ENCODE results near the gene MDP1. TPM values are rescaled to one million over a fixed set of nuclear protein-coding genes. Genes with fewer than 3 reads are reported as not detected.
"Not testable (repeated sequence)": the region's sequence is repeated elsewhere in the genome, so short reads cannot be mapped to it uniquely, and the experiment has no call there.

Gene MDP1
- total RNA-seq, 2 experiments from 2014 or later = 14.2 to 15.8 TPM

DNA sequence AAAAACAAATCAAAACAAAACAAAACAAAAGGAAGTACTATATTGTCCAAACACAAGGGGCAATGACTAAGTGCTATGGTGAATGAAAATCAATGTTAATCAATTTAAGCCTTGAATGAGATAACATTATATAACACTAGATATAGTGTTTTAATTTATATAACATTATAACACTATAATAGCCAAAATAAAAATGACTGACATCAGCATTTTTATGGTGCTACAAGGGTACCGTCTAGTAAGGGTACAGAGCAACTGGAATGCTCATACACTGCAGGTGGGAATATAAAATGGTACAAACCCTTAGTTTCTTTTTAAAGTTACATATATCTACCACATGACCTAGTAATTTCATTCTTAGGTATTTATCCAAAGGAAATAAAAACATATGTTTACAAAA lies 10.6 kb upstream of the MDP1 start:
- H3K27me3 Mint-ChIP-seq = no peaks in the 10 kb centered on the region
- no peak for DNase-seq
- peaks cover 37% of the 10 kb centered on the region for H3K4me1 Mint-ChIP-seq (ENCODE audit: low read depth)
- intact Hi-C loops (cut with micrococcal nuclease) = no loop called here
- CTCF ChIA-PET = no interaction called here
- POLR2A ChIA-PET = no interaction called here
- no peak overlapping the region for H3K27ac Mint-ChIP-seq
- H3K36me3 Mint-ChIP-seq = peaks cover 14% of the 10 kb centered on the region
- no peaks in the 10 kb centered on the region for H3K9me3 Mint-ChIP-seq
- H3K4me3 Mint-ChIP-seq = no peak overlapping the region

DNA sequence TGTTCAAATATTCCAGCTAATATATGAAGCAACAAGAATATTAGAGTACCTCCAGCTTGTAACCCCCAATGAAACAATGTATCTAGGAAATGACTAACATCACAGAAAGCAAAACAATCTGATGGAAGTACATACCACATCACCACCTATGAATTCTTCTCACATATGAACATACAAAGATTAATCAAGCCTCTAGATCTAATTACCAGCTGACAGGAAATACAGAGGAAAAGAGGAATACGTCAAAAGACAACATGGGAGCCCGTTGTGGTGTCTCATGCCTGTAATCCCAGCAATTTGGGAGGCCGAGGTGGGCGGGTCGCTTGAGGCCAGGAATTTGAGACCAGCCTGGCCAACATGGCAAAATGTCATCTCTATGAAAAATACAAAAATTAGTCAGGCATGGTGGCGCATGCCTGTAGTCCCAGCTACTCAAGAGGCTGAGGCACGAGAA lies 8.8 kb upstream of the MDP1 start:
- CTCF ChIA-PET = interaction anchor here (1.4 to 1.6 kb wide), 2 partner anchors 9 to 84 kb away, joined by 3 to 8 read pairs; partner anchors contain the start of genes CIDEB and MDP1
- H3K9me3 Mint-ChIP-seq = no peaks in the 10 kb centered on the region
- no peak overlapping the region for H3K4me3 Mint-ChIP-seq
- peaks cover 13% of the 10 kb centered on the region for H3K36me3 Mint-ChIP-seq
- POLR2A ChIA-PET = interaction anchor here (1.1 to 1.3 kb wide), 2 partner anchors 9 to 11 kb away, joined by 3 read pairs; partner anchors contain the start of genes CHMP4A and MDP1
- H3K27me3 Mint-ChIP-seq = no peaks in the 10 kb centered on the region
- H3K27ac Mint-ChIP-seq = peak overlapping the region; percentile 35
- no peak for DNase-seq
- intact Hi-C loops (cut with micrococcal nuclease) = no loop called here
- peaks cover 25% of the 10 kb centered on the region for H3K4me1 Mint-ChIP-seq (ENCODE audit: low read depth)

DNA sequence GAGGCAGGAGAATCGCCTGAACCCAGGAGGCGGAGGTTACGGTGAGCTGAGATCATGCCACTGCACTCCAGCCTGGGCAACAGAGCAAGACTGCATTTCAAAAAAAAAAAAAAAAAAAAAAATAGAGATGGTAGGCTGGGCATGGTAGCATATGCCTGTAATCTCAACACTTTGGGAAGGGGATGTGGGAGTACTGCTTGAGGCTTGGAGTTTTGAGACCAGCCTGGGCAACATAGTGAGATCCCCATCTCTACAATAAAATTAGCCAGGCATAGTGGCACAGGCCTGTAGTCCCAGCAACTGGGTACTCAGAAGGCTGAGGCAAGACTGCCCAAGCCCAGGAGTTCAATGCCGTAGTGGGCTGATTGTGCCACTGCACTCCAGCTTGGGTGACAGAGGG lies 7.1 kb upstream of the MDP1 start:
- H3K4me3 Mint-ChIP-seq; intact Hi-C loops (cut with micrococcal nuclease); H3K27ac Mint-ChIP-seq; H3K36me3 Mint-ChIP-seq; CTCF ChIA-PET; DNase-seq; H3K27me3 Mint-ChIP-seq; H3K9me3 Mint-ChIP-seq: not testable (repeated sequence)
- H3K4me1 Mint-ChIP-seq (ENCODE audit: low read depth) = peaks cover 18% of the 10 kb centered on the region
- POLR2A ChIA-PET = interaction anchor here (0.6 kb wide), 1 partner anchor 62 kb away, joined by 4 read pairs; the partner anchor contains the start of gene IRF9

DNA sequence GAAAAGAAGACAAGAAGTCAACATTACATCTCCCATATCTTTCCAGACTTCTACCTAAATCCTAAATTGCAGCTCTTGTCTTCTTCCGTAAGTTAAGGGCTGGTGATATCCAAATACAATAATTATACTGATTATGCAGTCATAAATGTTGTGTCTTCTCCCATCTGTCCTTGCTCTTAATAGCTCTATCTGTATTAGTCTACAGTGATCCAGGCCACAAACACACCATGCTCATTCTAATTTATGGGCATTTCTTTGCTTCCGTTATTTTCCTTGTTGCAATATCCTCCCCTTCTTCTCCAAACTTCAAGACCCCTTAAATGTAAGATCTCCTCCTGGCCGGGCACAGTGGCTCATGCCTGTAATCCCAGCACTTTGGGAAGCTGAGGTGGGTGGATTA lies 3.7 kb upstream of the MDP1 start:
- POLR2A ChIA-PET = interaction anchor here (1.7 kb wide), 1 partner anchor 24 kb away, joined by 7 read pairs; the partner anchor contains the start of gene TM9SF1
- intact Hi-C loops (cut with micrococcal nuclease) = no loop called here
- H3K27me3 Mint-ChIP-seq = no peaks in the 10 kb centered on the region
- H3K9me3 Mint-ChIP-seq = no peaks in the 10 kb centered on the region
- DNase-seq = no peak
- H3K27ac Mint-ChIP-seq = no peak overlapping the region
- H3K4me3 Mint-ChIP-seq = no peak overlapping the region
- peaks cover 17% of the 10 kb centered on the region for H3K4me1 Mint-ChIP-seq (ENCODE audit: low read depth)
- CTCF ChIA-PET = interaction anchor here (0.5 to 1.9 kb wide), 9 partner anchors 9 to 218 kb away, joined by 3 to 9 read pairs (median 4); partner anchors contain the start of genes CIDEB, RABGGTA and TINF2
- peaks cover 7% of the 10 kb centered on the region for H3K36me3 Mint-ChIP-seq

DNA sequence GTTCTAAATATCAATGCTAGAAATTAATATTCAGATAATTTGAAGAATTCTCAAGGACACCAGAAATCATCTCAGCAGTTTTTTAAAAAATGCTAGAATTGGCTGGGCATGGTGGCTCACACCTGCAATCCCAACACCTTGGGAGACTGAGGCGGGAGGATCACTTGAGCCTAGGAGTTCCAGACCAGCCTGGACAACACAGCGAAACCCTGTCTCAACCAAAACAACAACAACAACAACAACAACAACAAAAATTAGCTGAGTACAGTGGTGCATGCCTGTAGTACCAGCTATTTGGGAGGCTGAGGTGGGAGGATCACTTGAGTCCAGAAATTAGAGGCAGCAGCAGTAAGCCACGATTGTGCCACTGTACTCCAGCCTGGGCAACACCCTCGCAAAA lies 3.2 kb upstream of the MDP1 start:
- Mint-ChIP-seq H3K36me3 (peaks cover 5% of the 10 kb centered on the region), H3K4me1 (ENCODE audit: low read depth) (peaks cover 20% of the 10 kb centered on the region), H3K4me3 (no peak overlapping the region), H3K27me3 (no peaks in the 10 kb centered on the region), H3K9me3 (no peaks in the 10 kb centered on the region), H3K27ac (no peak overlapping the region)
- intact Hi-C loops (cut with micrococcal nuclease) = no loop called here
- DNase-seq = no peak
- ChIA-PET CTCF (interaction anchor here (1.1 to 1.9 kb wide), 6 partner anchors 9 to 89 kb away, joined by 3 to 9 read pairs (median 6); partner anchors contain the start of genes CIDEB, RABGGTA and TINF2), POLR2A (interaction anchor here (1.7 kb wide), 1 partner anchor 24 kb away, joined by 7 read pairs; the partner anchor contains the start of gene TM9SF1)

DNA sequence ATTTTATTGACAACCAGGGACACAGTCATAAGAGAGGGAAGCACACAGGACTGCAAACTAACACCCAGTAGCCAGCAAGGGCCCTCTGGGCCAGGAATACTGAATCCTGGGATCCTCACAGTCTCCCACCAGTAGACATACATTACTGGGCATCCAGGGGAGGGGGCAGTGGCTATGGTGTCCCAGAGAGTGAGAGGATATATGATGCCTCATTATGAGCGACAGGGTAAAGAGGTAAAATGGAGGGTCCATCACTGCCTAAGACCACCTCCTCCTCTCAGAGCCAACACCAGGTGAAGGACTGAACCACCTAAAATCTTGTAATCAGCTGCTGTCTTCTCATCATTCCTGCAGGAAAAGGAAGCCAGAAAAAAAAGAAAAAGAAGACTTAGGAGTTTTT lies 1.0 kb upstream of the MDP1 start:
- H3K9me3 Mint-ChIP-seq, DNase-seq, H3K27ac Mint-ChIP-seq, H3K4me3 Mint-ChIP-seq, H3K27me3 Mint-ChIP-seq: not testable (repeated sequence)
- Mint-ChIP-seq H3K4me1 (ENCODE audit: low read depth) (peaks cover 35% of the 10 kb centered on the region), H3K36me3 (peaks cover 13% of the 10 kb centered on the region)
- ChIA-PET CTCF (interaction anchor here (0.9 to 4.6 kb wide), 5 partner anchors 8 to 91 kb away, joined by 3 to 39 read pairs (median 21); partner anchors contain the start of genes CIDEB, DHRS1, NOP9 and TINF2), POLR2A (interaction anchor here (1.6 to 2.6 kb wide), 2 partner anchors 21 to 56 kb away, joined by 4 to 20 read pairs; partner anchors contain the start of genes IRF9 and TM9SF1)
- intact Hi-C loops (cut with micrococcal nuclease) = loop anchor here (1.0 kb wide), 1 partner anchor 80 kb away; no protein-coding TSS in a partner anchor

DNA sequence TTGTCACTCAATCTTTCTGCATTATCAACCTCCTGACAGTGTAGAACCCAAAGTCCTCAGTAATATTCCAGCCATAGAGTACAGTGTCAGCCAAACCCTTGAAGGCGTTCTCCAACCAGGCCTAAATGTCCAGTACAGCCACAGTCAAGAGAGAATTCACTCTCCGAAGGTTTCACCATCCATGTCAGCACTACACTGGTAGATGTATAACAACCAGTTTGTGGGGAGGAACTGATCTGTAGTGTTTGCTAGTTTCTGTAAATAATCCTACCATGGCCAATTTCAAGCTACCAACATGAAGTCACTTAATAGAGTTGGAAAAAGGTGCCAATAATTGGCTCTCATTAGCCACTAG lies 456 bp upstream of the MDP1 start:
- ChIA-PET CTCF (interaction anchor here (0.9 to 4.6 kb wide), 18 partner anchors 8 to 220 kb away, joined by 3 to 39 read pairs (median 6); partner anchors contain the start of genes CIDEB, DHRS1, IRF9 and LTB4R), POLR2A (interaction anchor here (0.6 to 2.6 kb wide), 12 partner anchors 8 to 94 kb away, joined by 3 to 20 read pairs (median 4); partner anchors contain the start of genes DHRS1, GMPR2, IRF9 and LTB4R2)
- Mint-ChIP-seq H3K9me3 (no peaks in the 10 kb centered on the region), H3K27ac (peak overlapping the region; percentile 94), H3K36me3 (peaks cover 18% of the 10 kb centered on the region), H3K27me3 (no peaks in the 10 kb centered on the region), H3K4me1 (ENCODE audit: low read depth) (peaks cover 41% of the 10 kb centered on the region), H3K4me3 (peak overlapping the region; percentile 84)
- intact Hi-C loops (cut with micrococcal nuclease) = loop anchor here (1.0 kb wide), 1 partner anchor 81 kb away; no protein-coding TSS in a partner anchor
- DNase-seq = no peak

DNA sequence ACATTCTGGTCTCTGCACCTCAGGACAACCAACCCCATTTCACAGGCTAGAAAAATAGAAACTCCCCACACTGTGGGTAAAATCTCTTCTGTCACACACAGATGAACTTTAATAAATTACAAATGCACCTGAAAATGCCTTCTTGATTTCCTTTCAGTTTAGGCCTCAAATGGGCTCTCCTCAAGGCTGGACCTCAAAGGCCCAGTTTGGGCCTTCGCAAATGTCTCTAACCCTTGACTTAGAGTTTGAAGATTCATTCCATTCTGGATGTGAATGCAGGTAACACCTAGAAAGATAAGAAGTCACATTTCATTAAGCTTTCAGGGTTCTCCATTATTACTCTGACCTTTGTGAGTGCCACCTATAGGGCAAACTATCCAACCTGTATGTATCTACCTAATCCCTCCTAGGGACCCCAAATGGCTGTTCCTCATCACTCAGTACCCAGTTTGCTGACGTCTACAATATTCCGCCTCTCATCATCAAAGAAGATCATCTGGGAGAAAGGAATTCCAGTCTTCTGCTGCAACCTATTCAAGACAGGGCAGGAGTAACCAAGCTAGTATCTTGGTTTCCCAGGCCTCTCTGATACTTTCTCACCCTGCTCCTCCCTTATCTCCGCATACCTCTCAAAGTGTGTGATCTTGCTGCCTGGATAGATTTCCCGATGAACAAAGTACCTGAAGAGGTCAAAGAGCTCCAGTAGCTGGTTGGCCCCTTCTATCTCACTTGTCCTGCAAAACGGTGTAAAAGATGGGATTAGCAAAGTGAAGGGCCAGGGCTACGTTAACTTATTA lies 1.8 kb downstream of the MDP1 start:
- H3K4me1 Mint-ChIP-seq (ENCODE audit: low read depth) = peaks cover 47% of the 10 kb centered on the region
- no peaks in the 10 kb centered on the region for H3K27me3 Mint-ChIP-seq
- intact Hi-C loops (cut with micrococcal nuclease) = loop anchor here (1.0 kb wide), 12 partner anchors 18 to 228 kb away; partner anchors contain the start of genes DCAF11, DHRS1, EMC9 and GMPR2
- CTCF ChIA-PET = interaction anchor here (0.6 to 4.6 kb wide), 15 partner anchors 18 to 222 kb away, joined by 3 to 39 read pairs (median 3); partner anchors contain the start of genes CIDEB, IPO4, IRF9 and KHNYN
- H3K36me3 Mint-ChIP-seq = peaks cover 36% of the 10 kb centered on the region
- POLR2A ChIA-PET = interaction anchor here (0.6 to 2.6 kb wide), 26 partner anchors 10 to 910 kb away, joined by 3 to 20 read pairs (median 4); partner anchors contain the start of genes CBLN3, DCAF11, EMC9 and GMPR2
- DNase-seq = no peak
- peak overlapping the region; percentile 95 for H3K27ac Mint-ChIP-seq
- peak overlapping the region; percentile 84 for H3K4me3 Mint-ChIP-seq
- no peaks in the 10 kb centered on the region for H3K9me3 Mint-ChIP-seq

DNA sequence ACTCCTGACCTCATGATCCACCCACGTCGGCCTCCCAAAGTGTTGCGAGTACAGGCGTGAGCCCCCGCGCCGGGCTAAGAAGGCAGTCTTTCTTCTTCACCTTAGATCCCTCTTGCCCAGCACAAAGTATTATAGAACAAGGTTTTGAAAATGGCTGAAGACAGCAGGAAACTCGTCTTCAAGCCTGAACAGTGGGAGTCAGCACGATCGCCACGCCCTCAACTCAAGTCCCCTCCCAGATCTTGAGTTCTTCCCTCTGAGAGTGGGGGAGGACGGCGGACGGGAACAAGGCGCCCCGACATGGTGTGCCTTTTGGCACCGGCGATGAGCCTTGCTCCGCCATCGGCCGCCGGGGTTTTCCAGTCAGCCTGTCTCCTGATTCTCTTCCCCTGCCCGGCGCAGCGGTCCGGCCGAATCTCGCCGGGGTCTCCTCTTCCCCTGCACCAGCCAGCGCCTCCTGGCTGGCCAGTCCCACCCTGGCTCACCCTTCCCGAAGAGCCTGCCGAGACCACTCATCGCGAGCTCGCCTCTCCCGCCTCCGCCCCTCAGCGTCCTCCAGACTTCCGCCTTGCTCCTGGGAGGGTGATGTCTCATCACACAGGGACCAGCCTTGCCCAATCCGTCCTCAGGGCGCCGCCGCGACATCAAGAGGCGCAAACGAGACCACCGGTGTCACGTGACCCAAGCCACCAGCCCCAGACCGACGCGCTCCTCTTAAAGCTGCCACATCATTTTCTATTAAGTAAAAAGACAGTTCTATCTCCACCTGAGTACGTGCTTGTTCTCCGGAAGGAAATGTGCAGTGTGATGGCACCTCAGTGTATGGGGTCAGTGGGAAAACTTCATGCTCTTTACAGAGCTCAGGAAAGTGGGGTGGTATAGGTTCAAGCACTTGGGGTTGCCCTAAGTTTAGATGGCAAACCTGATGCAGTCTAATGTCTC lies 2.7 kb downstream of the MDP1 start, which contains the start of gene CHMP4A:
CHMP4A (minus strand) TSS at position 565 of the 942 bp plus-strand sequence; CDS start at position 516, 49 bp downstream.
- H3K4me1 Mint-ChIP-seq (ENCODE audit: low read depth) = peaks cover 48% of the 10 kb centered on the region
- ChIA-PET CTCF (interaction anchor here (0.6 to 4.6 kb wide), 14 partner anchors 17 to 223 kb away, joined by 3 to 39 read pairs (median 4); partner anchors contain the start of genes CIDEB, IPO4, IRF9 and KHNYN), POLR2A (interaction anchor here (0.6 to 2.5 kb wide), 23 partner anchors 10 to 217 kb away, joined by 3 to 14 read pairs (median 4); partner anchors contain the start of genes CBLN3, DCAF11, EMC9 and GMPR2)
- H3K9me3 Mint-ChIP-seq = no peaks in the 10 kb centered on the region
- intact Hi-C loops (cut with micrococcal nuclease) = loop anchor here (1.0 kb wide), 12 partner anchors 18 to 229 kb away; partner anchors contain the start of genes DCAF11, DHRS1, EMC9 and GMPR2
- peak; percentile 99 for DNase-seq
- peak within 1 kb of the TSS; percentile 84 for H3K4me3 Mint-ChIP-seq
- H3K27ac Mint-ChIP-seq = peak within 1 kb of the TSS; percentile 95
- H3K36me3 Mint-ChIP-seq = peaks cover 39% of the 10 kb centered on the region
- no peaks in the 10 kb centered on the region for H3K27me3 Mint-ChIP-seq

DNA sequence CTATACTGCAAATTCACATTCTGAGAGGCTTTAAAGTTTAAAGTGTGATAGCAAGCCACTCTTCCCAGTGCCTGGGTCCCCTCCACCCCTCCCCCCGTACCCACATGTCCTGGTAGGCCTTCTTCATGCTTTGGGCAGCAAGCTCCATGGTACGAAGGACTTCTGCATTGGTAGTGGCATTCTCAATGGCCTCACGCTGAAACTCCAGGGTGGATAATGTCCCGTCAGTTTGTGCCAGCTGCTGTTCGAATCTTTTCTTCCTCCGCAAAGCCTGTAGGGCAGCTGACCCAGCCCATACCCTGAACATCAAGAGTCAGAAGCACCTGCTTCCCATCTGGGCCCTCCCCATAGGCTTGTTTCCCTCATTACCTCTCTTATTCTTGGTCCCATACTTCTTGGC lies 4.6 kb downstream of the MDP1 start:
- intact Hi-C loops (cut with micrococcal nuclease) = no loop called here
- POLR2A ChIA-PET = interaction anchor here (1.4 kb wide), 1 partner anchor 27 kb away, joined by 3 read pairs; no protein-coding TSS in a partner anchor

More for the DNA sequence above, 4.6 kb downstream of the MDP1 start:
- Mint-ChIP-seq H3K4me3 (peak overlapping the region; percentile 84), H3K27ac (peak overlapping the region; percentile 95), H3K27me3 (no peaks in the 10 kb centered on the region), H3K36me3 (peaks cover 50% of the 10 kb centered on the region), H3K9me3 (no peaks in the 10 kb centered on the region), H3K4me1 (ENCODE audit: low read depth) (peaks cover 54% of the 10 kb centered on the region)
- no peak for DNase-seq
- CTCF ChIA-PET = interaction anchor here (0.7 to 1.2 kb wide), 4 partner anchors 16 to 122 kb away, joined by 3 read pairs; partner anchors contain the start of genes IPO4, IRF9 and TM9SF1

Measured in activated CD4-positive, alpha-beta memory T cell treated with anti-CD3 and anti-CD28 coated beads for 36 hours (primary cell).